ENCODE measurements around the gene SMAD6.

The SMAD6 gene

GRCh38 chr15:66788024-66788423 is 86.0 kb downstream of the SMAD6 start:
- DNase-seq (ENCODE audit: low read depth in 1 of 2, low spot score in 1 of 2), result no peak

- DNase-seq (ENCODE audit: low read depth in 1 of 2, low spot score in 1 of 2), result no peak
Measured at GRCh38 chr15:66789029-66790025, 87.3 kb downstream of the SMAD6 start.

GRCh38 chr15:66795851-66796250 is 93.8 kb downstream of the SMAD6 start:
- no peak for DNase-seq (ENCODE audit: low read depth in 1 of 2, low spot score in 1 of 2)

- no peak for DNase-seq (ENCODE audit: low read depth in 1 of 2, low spot score in 1 of 2)
Measured at GRCh38 chr15:66796343-66796742, 94.3 kb downstream of the SMAD6 start.

GRCh38 chr15:66797921-66798320 is 95.9 kb downstream of the SMAD6 start:
- DNase-seq (ENCODE audit: low read depth in 1 of 2, low spot score in 1 of 2), result no peak

GRCh38 chr15:66798426-66799061 is 96.5 kb downstream of the SMAD6 start:
- no peak for DNase-seq (ENCODE audit: low read depth in 1 of 2, low spot score in 1 of 2)

- DNase-seq (ENCODE audit: low read depth in 1 of 2, low spot score in 1 of 2), result no peak
Measured at GRCh38 chr15:66799242-66799641, 97.2 kb downstream of the SMAD6 start.

- no peak for DNase-seq (ENCODE audit: low read depth in 1 of 2, low spot score in 1 of 2)
Measured at GRCh38 chr15:66800584-66801235, 98.7 kb downstream of the SMAD6 start.

GRCh38 chr15:66801266-66801665 is 99.2 kb downstream of the SMAD6 start:
- DNase-seq (ENCODE audit: low read depth in 1 of 2, low spot score in 1 of 2), result no peak

- DNase-seq (ENCODE audit: low read depth in 1 of 2, low spot score in 1 of 2), result no peak
Measured at GRCh38 chr15:66802025-66803001, 100.3 kb downstream of the SMAD6 start.

GRCh38 chr15:66803182-66803729 is 101.2 kb downstream of the SMAD6 start:
- DNase-seq (ENCODE audit: low read depth in 1 of 2, low spot score in 1 of 2), result no peak

GRCh38 chr15:66803749-66804148 is 101.7 kb downstream of the SMAD6 start:
- DNase-seq (ENCODE audit: low read depth in 1 of 2, low spot score in 1 of 2), result no peak

- DNase-seq (ENCODE audit: low read depth in 1 of 2, low spot score in 1 of 2), result no peak
Measured at GRCh38 chr15:66805202-66805885, 103.3 kb downstream of the SMAD6 start.

GRCh38 chr15:66808181-66808824 is 106.3 kb downstream of the SMAD6 start:
- DNase-seq (ENCODE audit: low read depth in 1 of 2, low spot score in 1 of 2), result no peak

GRCh38 chr15:66809664-66810063 is 107.6 kb downstream of the SMAD6 start:
- DNase-seq (ENCODE audit: low read depth in 1 of 2, low spot score in 1 of 2), result no peak

- DNase-seq (ENCODE audit: low read depth in 1 of 2, low spot score in 1 of 2), result no peak
Measured at GRCh38 chr15:66815318-66815717, 113.3 kb downstream of the SMAD6 start.

GRCh38 chr15:66816201-66816600 is 114.2 kb downstream of the SMAD6 start:
- DNase-seq (ENCODE audit: low read depth in 1 of 2, low spot score in 1 of 2), result no peak

GRCh38 chr15:66819084-66819483 is 117.0 kb downstream of the SMAD6 start:
- DNase-seq (ENCODE audit: low read depth in 1 of 2, low spot score in 1 of 2), result no peak

GRCh38 chr15:66820481-66821176 is 118.6 kb downstream of the SMAD6 start:
- DNase-seq (ENCODE audit: low read depth in 1 of 2, low spot score in 1 of 2), result no peak

All from activated CD4-positive, alpha-beta T cell treated with anti-CD3 and anti-CD28 coated beads, Interleukin-2, amount 50 U/mL, for 24 hours (primary cell).